HepG2 (cell line): ENCODE data around the gene SLCO3A1.

Experiments
- POLR2A ChIP-seq, 2 experiments: IDR thresholded peaks; 2 replicates each; pipeline ENCODE4 v1.6.1; 2011; ENCODE audit warnings: low read depth in 2 of 2, low read length in 2 of 2, mild to moderate bottlenecking in 1 of 2, moderate library complexity in 1 of 2; ENCODE audit not compliant: insufficient read depth in 1 of 2
- TF ChIP-seq, protein P1 (sequence below): sonication (generic); formaldehyde crosslinking; IDR thresholded peaks from 2 replicates; pipeline ENCODE4 v1.5.1; 2020; ENCODE audit warnings: missing genetic modification reagents, mild to moderate bottlenecking, borderline replicate concordance

GRCh38 chr15:91947293-91947679, 93.8 kb downstream of the SLCO3A1 start:
- TF ChIP-seq, protein P1, sequence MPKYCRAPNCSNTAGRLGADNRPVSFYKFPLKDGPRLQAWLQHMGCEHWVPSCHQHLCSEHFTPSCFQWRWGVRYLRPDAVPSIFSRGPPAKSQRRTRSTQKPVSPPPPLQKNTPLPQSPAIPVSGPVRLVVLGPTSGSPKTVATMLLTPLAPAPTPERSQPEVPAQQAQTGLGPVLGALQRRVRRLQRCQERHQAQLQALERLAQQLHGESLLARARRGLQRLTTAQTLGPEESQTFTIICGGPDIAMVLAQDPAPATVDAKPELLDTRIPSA (CRISPR knock-in tag): no peak
- TF ChIP-seq POLR2A (IDR thresholded peaks at IDR 0.05; ENCODE audit: insufficient read depth in 1 of 2, low read depth in 2 of 2, low read length in 2 of 2): no peak
